HS-27A (cell line): Measurements from ENCODE around the gene KLHL26.

ENCODE experiments used
- DNase-seq: peaks from one replicate; pipeline ENCODE4 v3.0.0-alpha.2; 2012; ENCODE audit warnings: low read depth, missing footprints

KLHL26 gene

GRCh38 chr19:18716857-18717256 is 80.0 kb downstream of the KLHL26 start:
- no peak for DNase-seq

GRCh38 chr19:18717601-18718000 is 80.8 kb downstream of the KLHL26 start:
- DNase-seq = no peak

GRCh38 chr19:18718015-18718526 is 81.2 kb downstream of the KLHL26 start:
- no peak for DNase-seq

GRCh38 chr19:18718846-18719458 is 82.1 kb downstream of the KLHL26 start:
- DNase-seq = no peak

- no peak for DNase-seq
These were observed 82.7 kb downstream of the KLHL26 start for GRCh38 chr19:18719541-18719940.
